H54 (cell line): ENCODE measurements around the gene GPR162.
"Not testable (repeated sequence)": the region's sequence is repeated elsewhere in the genome, so short reads cannot be mapped to it uniquely, and the experiment has no call there.

ENCODE experiments used
- DNase-seq: peaks from one replicate; pipeline ENCODE4 v3.0.0; 2011; ENCODE audit warnings: low spot score, mixed read lengths; ENCODE audit not compliant: insufficient read length
- FAIRE-seq: peaks from 3 replicates; lab custom pipeline; 2011; peaks lifted over from hg19 to GRCh38; lab: Jason Lieb, UNC
- POLR2A ChIP-seq: IDR thresholded peaks from 2 replicates; pipeline ENCODE4 v1.6.1; 2011; ENCODE audit warnings: low read depth, mild to moderate bottlenecking, low read length

The GPR162 gene

GRCh38 chr12:6869049-6870021, 47.7 kb downstream of the GPR162 start:
- TF ChIP-seq POLR2A = no peak; the same call in 1 of the 2 replicates
- no peak for FAIRE-seq
- peak; percentile 53 for DNase-seq

- DNase-seq, FAIRE-seq: not testable (repeated sequence)
These were observed 48.7 kb downstream of the GPR162 start for GRCh38 chr12:6870304-6870703.

GRCh38 chr12:6871052-6871957, 49.7 kb downstream of the GPR162 start:
- 0 out of 2 replicates have a peak, but pooled peaks have one; percentile 27 for TF ChIP-seq POLR2A
- peak; percentile 60 for DNase-seq
- FAIRE-seq = no peak

GRCh38 chr12:6872073-6873048, 50.7 kb downstream of the GPR162 start:
- DNase-seq (peak; percentile 74), FAIRE-seq (no peak)
- peak; percentile 41; the same call in 1 of the 2 replicates for TF ChIP-seq POLR2A

GRCh38 chr12:6873094-6874014, 51.7 kb downstream of the GPR162 start, which contains the start of gene SPSB2:
Gene SPSB2, minus strand, starts transcription at chr12:6873303. Its CDS starts 402 bp downstream, at chr12:6872901.
- FAIRE-seq (no peak), DNase-seq (peak; percentile 87)
- peak; percentile 60 for TF ChIP-seq POLR2A

GRCh38 chr12:6874015-6874368, 52.4 kb downstream of the GPR162 start:
- not testable (repeated sequence) for DNase-seq, FAIRE-seq
